Measurements from ENCODE around the gene GYPC.
"Not testable (repeated sequence)": the region's sequence is repeated elsewhere in the genome, so short reads cannot be mapped to it uniquely, and the experiment has no call there.

The GYPC gene

DNA sequence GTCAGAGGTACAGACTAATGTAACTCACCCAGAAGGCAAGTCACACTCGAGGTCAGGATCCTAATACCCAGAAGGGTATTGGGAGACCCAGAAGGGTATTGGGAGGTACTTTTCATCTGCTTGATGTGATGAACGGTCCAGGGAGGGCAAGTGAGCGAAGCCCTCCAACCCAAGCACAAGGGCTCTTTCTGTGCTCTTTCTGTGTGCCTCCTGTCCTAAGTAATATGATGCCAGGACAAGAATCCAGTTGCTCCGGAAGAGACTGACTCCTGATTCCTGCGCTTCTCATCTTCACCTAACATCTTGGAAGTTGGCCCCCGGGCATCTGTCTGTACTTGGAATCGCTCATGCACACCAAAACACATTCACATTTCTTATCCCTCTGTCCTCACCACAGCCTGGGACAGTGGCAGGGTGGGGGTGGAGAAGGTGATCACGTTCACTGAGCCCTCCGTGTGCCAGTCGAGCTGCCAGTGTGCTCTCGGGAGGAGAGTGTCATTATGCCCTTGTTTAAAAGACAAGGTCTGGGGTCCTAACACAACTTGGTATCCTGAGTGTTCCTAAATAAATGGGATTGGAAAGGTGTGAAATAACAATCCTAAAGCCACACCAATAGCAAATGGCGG is 17.1 kb downstream of the GYPC start:
- no peak for DNase-seq

DNA sequence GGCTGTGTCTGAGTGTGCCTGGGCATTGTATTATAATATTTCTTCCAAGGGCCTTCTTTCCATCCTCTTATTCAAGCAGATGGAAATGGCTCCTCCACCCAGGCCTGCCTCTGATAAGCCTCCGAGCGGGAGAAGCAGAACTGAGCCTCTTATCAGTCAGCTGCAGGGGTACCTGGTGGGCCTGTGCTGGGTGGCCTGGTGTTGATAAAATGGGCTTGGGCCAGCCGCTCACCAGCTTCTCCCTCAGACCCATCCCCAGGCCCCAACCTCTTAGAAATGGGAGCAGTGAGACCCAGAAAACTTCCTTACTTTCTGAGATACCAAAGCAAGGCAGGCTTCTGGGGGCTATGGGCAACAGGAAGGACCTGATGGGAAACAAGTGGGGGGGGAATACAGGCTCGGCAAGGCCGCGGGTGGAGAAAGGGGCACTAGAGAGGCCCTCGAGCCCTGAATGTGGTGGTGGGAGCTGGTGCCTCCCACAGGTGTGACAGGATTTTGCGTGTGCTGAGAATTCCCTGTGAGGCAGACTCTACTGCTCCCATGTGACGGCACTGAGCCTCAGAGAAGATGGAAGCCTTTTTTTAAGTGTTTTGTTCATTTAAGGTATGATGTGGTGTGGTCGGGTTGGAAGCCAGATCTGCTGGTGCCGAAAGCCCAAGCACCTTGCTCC is 18.3 kb downstream of the GYPC start:
- DNase-seq = no peak

DNA sequence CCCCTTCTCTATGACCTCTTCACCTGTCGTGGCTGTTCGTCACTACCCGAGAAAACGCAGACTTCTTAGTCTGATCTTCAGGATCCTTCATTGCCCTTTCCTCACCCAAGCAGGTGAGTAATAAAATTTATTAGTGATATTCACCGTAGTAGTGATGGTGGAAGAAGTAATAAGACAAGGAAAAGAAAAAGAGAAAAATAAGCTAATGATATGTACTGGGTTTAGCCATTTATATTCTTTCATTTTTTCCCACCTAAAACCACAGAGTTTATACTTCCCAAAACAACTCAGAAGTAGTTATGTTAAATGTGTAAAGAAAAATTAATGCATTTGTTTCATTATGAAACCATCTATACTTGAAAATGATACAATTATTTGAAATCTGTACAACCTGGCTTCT is 19.7 kb downstream of the GYPC start:
- DNase-seq = no peak

DNA sequence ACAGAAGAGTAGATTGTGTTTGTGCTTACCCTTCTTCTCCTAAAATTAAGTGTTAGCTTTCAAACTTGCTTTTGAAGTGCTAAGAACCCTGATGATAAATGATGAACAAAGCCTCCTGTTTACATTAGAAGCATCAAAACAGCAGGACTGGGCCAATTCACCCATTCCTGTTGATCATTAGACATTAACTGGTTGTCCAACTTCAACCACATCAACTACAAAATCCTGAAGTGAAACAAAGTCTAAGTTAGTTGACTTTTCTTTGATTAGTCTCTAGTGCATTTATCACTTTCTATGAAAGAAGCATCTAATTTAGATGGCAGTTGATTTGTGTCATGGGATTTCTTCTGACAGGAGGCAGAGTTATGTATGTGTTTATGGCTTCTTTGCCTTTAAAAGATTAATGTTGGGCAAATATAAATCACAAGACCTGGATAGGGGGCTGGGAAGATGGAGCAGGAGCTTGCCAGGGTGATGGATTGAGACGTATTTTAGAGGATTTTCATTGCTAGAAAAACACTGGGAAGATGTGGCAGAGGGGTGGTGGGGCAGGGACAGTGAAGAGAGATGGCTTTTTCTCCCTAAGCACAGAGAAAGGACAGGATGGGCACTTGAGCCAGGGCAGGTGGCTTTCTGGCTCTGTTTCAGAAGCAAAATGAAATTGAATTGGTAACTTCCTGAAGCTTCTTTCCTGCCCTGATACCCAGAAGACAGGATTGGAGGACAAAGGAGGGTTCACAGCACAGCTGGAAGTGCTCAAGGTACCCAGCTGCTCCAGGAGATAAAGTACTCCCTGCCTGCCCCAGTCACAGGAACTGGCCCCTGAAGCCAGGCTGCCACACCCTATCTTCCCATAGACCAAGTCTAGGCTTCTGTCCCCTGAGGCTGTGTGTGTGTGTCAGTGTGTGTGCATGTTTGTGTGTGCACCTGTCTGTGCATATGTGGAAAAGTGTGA is 20.5 kb downstream of the GYPC start:
- no peak for DNase-seq

DNA sequence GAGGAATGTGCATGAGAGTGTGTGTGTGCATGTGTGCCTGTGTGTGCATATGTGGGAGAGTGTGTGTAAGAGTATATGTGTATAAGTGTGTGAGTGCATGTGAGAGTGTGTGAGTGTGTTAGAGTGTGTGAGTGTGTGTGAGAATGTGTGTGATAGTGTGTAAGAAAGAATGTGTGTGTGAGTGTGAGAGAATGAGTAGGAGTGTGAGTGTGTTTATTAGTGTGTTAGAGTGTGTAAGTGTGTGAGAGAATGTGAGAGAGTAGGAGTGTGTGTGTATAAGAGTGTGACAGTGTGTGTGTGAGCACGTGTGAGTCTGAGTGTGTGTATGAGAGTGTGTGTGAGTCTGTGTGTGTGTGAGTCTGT is 21.2 kb downstream of the GYPC start:
- DNase-seq = no peak

DNA sequence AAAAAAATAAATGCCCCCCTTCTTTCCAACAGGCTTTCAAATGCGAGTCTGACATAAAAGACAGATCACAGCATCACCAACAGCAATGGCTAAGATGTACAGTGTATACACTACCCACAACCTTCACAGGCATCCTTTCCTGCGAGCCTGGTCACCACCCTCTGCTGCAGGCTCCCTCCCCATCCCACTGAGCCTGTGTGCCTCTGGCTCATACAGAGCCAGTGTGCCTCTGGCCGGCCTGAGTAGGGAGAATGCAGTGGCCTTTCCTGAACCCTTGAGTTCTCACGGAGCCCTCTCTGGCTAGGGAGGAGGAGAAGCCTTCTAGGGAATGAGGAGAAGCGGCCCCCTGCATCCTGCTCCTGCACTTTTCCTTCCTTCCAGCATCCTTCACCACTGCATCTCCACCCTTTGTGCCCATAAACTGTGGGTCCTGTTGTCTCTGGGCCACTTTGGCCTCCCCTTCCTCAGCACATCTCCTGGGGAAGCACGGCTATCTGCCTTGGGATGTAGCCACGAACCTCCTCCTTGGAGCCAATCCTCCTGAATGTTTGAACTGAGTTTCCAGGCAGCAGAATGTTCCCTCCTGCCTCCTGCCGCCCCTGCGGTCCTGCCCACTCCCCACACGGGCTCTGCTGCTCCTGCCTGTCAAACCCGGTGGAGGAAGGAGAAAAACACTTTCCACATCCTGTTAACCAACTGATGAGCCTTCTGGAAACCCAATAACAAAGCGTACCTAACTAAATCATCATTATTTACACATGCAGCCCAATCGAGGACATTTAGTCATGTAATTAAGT is 22.5 kb downstream of the GYPC start:
- no peak for DNase-seq

DNA sequence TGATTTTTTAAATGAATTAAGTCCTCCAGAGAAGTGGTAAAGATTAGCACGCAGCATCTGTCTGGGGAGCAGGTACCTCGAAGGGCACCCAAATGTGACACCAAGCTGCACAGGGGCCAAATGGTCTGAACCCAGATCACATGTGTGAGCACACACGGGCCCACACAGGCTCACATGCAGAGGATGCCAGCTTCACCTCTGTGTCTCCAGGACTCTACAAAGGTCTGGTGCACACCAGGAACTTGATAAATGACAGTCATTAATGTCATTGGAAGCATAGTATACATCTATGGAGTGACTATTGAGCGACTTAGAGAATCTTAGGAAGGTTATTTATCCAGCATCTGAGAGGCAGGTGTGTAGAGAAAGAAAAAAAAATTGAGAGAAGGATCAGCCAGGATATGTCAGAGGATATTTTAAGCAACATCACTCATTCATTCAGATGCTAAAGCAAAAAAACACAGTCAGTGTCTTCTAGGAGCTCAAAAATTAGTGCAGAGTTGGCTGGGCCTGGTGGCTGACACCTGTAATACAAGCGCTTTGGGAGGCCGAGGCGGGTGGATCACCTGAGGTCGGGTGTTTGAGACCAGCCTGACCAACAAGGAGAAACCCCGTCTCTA is 23.2 kb downstream of the GYPC start:
- no peak for DNase-seq

DNA sequence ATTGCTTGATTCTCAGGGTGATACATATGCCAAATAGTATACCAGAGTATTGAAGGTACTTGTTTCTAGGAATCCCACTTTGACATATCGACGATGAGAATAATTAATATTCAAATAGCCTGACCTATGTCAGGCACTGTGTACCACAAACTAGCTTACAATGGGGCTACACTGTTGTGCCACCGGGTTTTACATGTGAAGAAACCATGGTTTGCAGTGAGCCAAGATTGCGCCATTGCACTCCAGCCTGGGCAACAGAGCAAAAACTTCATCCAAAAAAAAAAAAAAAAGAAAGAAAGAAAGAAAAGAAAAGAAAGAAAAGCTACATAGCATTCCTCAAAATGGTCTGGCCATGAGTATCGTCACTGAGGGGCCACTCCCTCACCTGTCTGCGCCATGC is 25.5 kb downstream of the GYPC start:
- no peak for DNase-seq

DNA sequence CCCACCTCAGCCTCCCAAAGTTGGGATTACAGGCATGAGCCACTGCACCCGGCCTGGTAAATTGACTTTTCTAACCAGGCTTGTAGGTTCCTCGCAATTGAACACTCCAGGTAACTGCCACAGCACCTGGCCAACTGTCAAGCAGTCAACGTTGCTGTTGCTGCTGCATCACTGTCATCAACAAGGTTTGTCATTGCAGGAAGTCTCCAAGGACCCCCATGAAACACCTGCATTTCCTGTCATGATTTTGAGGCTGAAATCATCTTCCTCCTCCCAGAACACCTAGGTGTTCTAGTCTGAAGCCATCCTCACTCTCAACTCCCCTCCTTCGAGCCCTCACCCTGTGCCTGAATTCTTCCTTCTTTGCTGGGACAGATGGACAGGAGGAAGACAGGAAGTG is 29.7 kb downstream of the GYPC start:
- DNase-seq = no peak

DNA sequence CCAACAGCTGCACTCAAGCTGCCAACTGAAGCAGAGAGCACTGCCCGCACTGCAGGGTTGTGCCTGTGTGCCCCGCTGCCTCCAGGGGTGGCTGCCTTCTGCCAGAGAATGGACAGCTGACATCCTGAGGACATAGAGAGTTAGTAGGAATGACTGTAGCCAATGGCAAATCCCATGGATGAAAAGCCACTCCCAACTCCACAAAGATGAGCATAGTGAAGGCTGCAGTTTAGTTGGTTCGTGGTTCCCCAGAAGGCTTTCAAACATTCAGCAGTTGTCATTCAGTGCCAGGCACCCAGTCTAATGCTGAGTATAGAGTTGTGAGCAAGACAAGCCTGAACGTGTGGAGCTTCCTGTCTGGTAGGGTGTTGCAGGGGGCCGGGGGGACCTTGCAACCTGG is 30.3 kb downstream of the GYPC start:
- DNase-seq = no peak

DNA sequence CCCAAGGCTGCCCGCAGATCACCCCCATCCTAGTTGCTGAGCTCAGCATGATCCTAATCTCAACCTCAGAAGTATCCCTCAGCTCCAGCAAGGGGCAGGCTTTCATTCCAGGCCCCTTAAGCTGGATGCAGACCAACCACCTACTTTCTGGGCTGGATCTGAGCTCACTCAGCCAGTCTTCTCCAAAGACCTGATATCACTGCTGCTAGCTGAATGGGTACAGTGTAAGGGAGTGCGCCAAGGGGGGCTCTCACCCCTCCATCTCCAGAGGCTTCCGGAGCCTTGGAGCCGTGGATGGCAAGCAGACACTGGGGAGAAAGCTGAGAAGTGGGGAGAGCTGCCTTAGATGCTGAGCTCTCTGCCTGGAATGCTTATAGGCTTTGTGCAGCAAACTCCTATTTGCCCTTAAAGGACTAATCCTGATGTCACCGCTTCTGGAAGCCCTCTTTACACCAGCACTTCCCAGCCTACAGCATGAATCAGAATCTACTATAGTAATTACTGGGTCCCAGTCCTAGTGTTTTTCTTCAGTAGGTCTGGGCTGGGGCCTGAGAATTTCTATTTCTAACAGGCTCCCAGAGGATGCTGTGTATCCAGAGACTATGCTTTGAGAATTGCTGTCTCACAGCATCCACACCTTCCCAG is 31.0 kb downstream of the GYPC start:
- no peak for DNase-seq

DNA sequence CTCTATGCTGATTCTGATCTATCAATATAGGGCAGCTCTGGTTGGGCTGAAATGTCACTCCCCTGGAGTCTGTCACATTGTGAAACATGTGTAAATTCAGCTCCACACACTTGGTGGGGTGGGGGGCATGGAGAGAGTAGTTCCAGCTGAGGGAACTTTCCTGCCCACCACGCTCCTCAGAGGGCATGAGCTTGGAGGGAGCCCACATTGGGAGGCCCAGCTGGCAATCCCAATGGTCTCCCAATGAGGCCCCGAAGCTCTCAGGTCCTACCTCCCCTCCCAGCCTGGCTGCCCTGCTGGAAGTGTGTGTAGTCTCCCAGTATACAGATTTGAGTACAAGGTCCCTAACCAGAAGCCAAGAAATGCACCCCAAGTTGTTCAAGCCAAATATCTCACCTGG is 31.5 kb downstream of the GYPC start:
- DNase-seq = no peak

DNA sequence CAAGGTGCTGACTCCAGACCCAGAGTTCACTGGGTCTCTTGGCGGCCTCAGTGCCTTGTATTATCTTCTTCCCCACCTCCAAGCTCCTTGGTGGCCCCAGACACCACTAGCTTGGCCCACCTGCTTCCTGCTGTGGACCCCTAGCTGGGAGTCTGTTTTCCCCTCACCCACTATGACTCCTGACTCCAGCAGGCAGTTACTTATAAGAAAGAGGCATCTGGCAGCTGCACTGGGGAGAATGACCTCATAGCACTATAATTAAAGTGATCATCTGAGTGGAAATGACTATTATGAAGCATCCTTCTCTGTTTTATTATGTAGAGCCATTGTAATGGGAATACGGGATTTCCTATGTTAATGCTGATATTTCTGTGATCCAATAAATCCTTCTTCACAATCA is 32.6 kb downstream of the GYPC start:
- DNase-seq = not testable (repeated sequence)

DNA sequence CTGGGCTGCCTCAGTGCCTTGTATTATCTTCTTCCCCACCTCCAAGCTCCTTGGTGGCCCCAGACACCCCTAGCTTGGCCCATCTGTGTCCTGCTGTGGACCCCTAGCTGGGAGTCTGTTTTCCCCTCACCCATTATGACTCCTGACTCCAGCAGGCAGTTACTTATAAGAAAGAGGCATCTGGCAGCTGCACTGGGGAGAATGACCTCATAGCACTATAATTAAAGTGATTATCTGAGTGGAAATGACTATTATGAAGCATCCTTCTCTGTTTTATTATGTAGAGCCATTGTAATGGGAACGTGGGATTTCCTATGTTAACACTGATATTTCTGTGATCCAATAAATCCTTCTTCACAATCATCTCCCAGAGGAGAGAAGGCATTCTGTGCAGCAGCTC is 36.3 kb downstream of the GYPC start:
- not testable (repeated sequence) for DNase-seq

DNA sequence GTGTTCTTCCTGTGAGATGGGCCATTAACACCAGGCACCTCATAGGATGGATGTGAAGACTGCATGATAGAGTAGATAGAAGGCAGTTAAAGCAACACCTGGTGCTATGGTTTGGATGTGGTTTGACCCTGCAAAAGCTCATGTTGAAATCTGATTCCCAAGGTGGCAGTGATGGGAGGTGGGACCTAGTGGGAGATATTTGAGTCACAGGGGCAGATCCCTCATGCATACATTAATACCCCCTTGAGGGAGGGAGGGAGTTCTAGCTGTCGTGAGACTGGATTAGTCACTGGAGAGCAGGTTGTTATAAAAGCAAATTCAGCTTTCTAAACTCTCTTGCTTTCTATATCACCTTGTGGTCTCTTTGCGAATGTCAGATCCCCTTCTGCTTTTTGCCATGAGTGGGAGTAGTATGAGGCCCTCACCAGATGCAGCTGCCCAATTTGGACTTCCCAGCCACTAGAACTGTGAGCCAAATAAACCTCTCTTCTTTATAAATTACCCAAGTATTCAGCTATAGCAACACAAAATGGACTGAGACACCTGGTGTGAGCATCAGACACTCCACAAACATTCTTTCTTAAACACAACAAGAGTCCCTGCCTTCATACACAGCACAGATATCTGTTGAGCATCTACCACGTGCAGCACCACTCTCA is 37.1 kb downstream of the GYPC start:
- not testable (repeated sequence) for DNase-seq

DNA sequence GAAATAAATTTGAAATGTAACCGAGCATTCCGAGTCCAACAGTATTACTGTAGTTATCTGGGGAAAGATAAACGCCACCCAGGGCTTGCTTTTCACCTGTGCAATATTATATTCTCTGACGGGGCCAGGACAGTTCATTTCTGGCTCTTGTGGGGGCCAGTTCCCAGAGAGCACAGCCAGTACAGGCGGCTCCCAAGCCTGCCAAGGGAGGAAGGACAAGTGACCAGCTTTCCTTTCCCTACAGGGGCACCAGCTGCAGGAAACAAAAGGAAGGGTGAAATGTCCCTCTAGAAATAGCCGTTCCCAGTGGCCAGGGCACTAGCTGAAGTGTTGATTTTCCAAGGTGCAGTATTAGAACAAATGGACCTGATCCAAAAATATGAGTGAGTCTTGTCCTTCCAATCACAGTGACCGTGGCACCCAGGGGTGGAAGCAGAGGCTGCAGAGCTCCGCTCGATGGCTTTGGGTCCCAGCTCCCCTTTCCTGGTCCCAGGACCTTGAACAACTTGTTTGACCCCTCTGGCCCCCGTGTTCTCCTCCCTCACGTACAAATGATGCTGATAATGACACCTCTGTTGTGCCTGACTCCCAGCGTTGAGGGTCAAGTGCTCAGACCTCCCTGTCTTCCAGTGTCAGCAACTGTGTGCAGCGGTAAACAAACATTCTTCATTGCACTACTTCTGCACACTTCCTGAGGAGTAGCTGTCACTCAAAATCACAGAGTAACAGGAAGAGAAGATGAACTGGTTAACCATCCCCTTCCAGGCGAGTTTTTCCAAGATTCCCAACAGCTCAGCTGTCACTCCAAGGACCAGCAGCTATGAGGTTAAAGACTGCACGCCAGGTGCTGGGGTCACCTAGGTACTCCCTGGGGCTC is 40.9 kb downstream of the GYPC start:
- no peak for DNase-seq

DNA sequence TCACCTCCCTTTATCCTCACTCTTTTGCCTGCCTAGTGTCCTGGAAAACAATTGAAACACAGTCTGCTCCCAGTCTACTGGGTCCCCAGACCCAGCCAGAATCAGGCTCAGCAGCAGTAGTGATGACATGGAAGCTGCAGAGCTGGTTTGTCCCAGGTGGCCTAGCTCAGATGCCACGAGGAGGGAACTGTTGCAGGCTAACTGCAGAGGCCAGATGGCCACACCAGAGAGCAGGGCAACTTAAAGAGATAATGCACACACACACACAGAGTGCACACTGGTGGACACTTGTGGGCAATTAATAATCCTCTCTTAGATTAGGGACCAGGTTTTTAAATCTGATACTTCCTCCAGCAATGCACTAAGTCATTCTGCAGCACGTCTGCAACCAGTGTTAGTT is 42.4 kb downstream of the GYPC start:
- no peak for DNase-seq

DNA sequence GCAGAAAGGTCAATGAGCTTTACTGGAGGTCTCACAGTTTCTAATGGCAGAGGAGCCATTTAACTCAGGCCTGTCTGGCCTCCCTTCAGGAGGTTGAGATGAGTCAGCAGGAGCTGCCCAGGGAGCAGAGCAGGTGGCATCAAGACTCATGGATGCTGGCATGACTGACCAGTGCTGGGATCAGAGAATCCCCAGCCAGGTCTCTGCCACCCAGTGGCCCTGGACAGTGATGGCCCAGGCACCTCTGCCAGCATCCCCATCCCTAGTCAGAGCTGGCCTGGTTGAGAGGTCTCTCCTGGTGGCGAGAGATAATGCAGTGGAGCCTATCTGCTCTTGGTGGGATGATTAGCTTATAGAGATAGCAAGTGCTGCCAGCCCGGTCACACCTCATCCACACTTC is 43.1 kb downstream of the GYPC start:
- DNase-seq = no peak

DNA sequence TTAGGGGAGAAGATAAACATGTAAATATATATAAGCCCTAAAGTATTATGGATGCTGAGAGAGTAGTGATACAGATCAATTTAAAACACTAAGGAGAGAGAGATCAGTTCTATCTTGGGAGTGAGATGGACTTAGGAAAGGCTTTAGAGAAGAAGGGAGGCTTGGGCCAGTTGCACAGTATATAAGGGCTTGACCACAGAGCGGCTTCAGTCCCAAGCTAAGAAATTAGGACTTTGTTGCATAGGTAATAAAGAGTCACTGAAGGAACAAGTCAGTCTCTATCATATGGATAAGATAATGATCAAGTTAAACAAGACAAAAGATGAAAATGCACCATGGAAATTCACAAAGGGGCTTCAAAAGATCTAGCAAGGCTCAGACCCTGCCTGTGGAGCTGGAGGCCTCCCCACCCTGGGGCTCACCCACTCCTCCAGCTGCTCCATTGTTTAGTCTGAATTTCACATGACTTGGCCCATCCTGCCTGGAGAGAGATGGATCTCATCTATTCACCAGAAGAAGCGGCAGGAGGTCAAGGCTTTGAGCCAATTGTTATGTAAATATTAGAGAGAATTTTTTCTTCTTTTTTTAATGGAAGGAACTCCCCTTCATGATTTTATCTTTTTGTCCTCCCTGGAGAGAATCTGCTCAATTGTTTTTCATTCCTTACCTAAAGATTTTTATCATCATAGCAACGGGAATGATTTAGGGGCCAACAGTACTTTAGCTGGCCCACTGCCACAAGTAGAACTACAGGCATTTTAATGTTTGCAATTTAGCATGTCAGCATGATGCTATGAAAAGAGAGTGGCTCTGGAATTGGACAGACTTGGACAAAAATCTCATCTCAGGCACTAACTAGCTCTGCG is 44.0 kb downstream of the GYPC start:
- no peak for DNase-seq

DNA sequence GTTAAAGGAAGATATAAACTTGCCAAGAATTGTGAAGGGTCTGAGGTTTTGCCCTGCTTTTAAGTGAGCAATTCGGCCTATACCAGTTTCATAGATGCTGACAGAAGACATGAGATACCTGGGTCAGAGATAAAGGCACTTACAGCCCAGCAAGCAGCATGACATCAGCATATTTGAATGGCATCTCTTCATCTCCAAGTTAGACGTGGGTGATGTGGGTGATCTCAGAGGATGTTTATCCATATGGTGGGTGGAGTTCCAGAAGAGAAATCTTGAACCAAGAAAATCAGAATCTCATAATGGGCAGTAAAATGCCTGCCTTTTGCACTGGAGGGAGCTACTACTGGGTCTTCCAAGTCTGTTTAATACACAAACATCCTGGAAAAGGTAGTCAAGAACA is 44.7 kb downstream of the GYPC start:
- no peak for DNase-seq
